K562 (cell line): ENCODE data around the gene SMAD7. TPM values are rescaled to one million over a fixed set of nuclear protein-coding genes. Genes with fewer than 3 reads are reported as not detected.
A peak's percentile ranks its signal among the peaks of the same experiment; 100 is the strongest.

Experiments used
- CBFA2T3 ChIP-seq: fragments of 450-650 bp; IDR thresholded peaks from 2 replicates; pipeline ENCODE4 v1.6.1; 2017
- CREB1 ChIP-seq, 2 experiments: sonication (generic) in 1 of 2; formaldehyde crosslinking in 1 of 2; IDR thresholded peaks; 2 replicates each; pipeline versions ENCODE4 v1.6.1 to v1.8.0; 2012 to 2022; ENCODE audit warnings: inconsistent platforms in 1 of 2, mild to moderate bottlenecking in 1 of 2, missing genetic modification reagents in 1 of 2, moderate library complexity in 1 of 2
- ELF1 ChIP-seq: fragments of 200-800 bp; sonication (Bioruptor generic); IDR thresholded peaks from 2 replicates; pipeline ENCODE4 v1.6.1; 2016; ENCODE audit warnings: missing genetic modification characterization, missing compliant biosample characterization
- ESRRA ChIP-seq: fragments of 450-650 bp; IDR thresholded peaks from 2 replicates; pipeline ENCODE4 v1.6.1; 2014; ENCODE audit warnings: low read depth, mild to moderate bottlenecking, moderate library complexity, borderline replicate concordance
- GABPB1 ChIP-seq: sonication (generic); formaldehyde crosslinking; IDR thresholded peaks from 2 replicates; pipeline ENCODE4 v1.8.0; 2022; ENCODE audit warnings: mild to moderate bottlenecking, missing genetic modification reagents
- GATAD2B ChIP-seq: fragments of 450-650 bp; IDR thresholded peaks from 2 replicates; pipeline ENCODE4 v1.6.1; 2017; ENCODE audit warnings: mild to moderate bottlenecking, borderline replicate concordance
- GTF2E2 ChIP-seq: fragments of 200-800 bp; sonication (Bioruptor generic); IDR thresholded peaks from 2 replicates; pipeline ENCODE4 v1.6.1; 2016; ENCODE audit warnings: missing genetic modification characterization, missing compliant biosample characterization
- MYNN ChIP-seq, 2 experiments: sonication (generic); formaldehyde crosslinking in 1 of 2; IDR thresholded peaks; 2 replicates each; pipeline versions ENCODE4 v1.5.0 to v1.6.1; 2016 to 2020; ENCODE audit warnings: antibody characterized with exemption in 1 of 2, missing genetic modification reagents in 1 of 2
- POLR2H ChIP-seq: IDR thresholded peaks from 2 replicates; pipeline ENCODE4 v1.6.1; 2016; ENCODE audit warnings: missing genetic modification characterization, low read depth, mild to moderate bottlenecking, control low read depth, missing compliant biosample characterization, moderate library complexity
- RBBP5 ChIP-seq: fragments of 200-600 bp; sonication (generic); IDR thresholded peaks from 2 replicates; pipeline ENCODE4 v1.6.1; 2012; ENCODE audit warnings: borderline replicate concordance, mild to moderate bottlenecking, low read length, control low read depth, inconsistent platforms; ENCODE audit not compliant: insufficient read depth, poor library complexity, severe bottlenecking
- SMAD4 ChIP-seq: fragments of 250-450 bp; sonication (Bioruptor Pico); conservative IDR thresholded peaks from 2 replicates; pipeline ENCODE4 v1.8.0; 2021; ENCODE audit warnings: inconsistent platforms, mild to moderate bottlenecking, moderate library complexity
- TAF1 ChIP-seq: IDR thresholded peaks from 2 replicates; pipeline ENCODE4 v1.6.1; 2011; ENCODE audit warnings: mild to moderate bottlenecking, low read length, moderate library complexity; ENCODE audit not compliant: insufficient read depth, control insufficient read depth, severe bottlenecking; ENCODE audit errors: extremely low read depth
- ZNF23 ChIP-seq: fragments of 250-450 bp; sonication (Bioruptor Pico); IDR thresholded peaks from 2 replicates; pipeline ENCODE4 v1.4.0; 2020; ENCODE audit warnings: mild to moderate bottlenecking
- polyA plus RNA-seq, 8 experiments: library from polyadenylated mRNA; depleted of rRNA in 4 of 8; stranded (reverse) in 5 of 8; unstranded in 3 of 8; fragments of >200 nt; fragmentation: Nextera tagmentation in 2 of 8; fragmentation: Illumina TruSeq in 1 of 8; extraction: Ambion mirVana in 2 of 8; extraction: Trizol in 1 of 8; gene quantifications; 2 replicates each; pipeline versions ENCODE4 v1.2.1 to v1.2.3, GENCODE V29; 2011 to 2014; ENCODE audit warnings: inconsistent platforms in 1 of 8, missing spikeins in 1 of 8
- total RNA-seq, 7 experiments: library from RNA; depleted of rRNA in 6 of 7; stranded (reverse); fragments of >200 nt in 6 of 7; fragmentation: Illumina TruSeq in 2 of 7; extraction: Trizol in 2 of 7; gene quantifications; 2 replicates each; pipeline versions ENCODE4 v1.2.1 to v1.2.3, GENCODE V29; 2011 to 2021; ENCODE audit warnings: low replicate concordance in 1 of 7
- TF ChIP-seq, protein P1 (sequence below): sonication (generic); formaldehyde crosslinking; IDR thresholded peaks from 2 replicates; pipeline ENCODE4 v1.8.0; 2022; ENCODE audit warnings: mild to moderate bottlenecking, missing genetic modification reagents, borderline replicate concordance
- TF ChIP-seq, protein P2 (sequence below): fragments of 450-650 bp; IDR thresholded peaks from 2 replicates; pipeline ENCODE4 v1.6.1; 2017; ENCODE audit warnings: antibody characterized with exemption
- TF ChIP-seq, protein P3 (sequence below): fragments of 250-450 bp; sonication (Bioruptor Pico); IDR thresholded peaks from 2 replicates; pipeline ENCODE4 v1.4.0; 2020; ENCODE audit warnings: mild to moderate bottlenecking
- TF ChIP-seq, protein P4 (sequence below): fragments of 450-650 bp; IDR thresholded peaks from 2 replicates; pipeline ENCODE4 v1.6.1; 2016; ENCODE audit warnings: mild to moderate bottlenecking

SMAD7 gene
- total and polyA plus RNA-seq, 9 of the 15 experiments (the other 6 are each of a cell fraction or from before 2014, with no cell fraction given), result 0.13 to 3.0 (median 1.6) TPM

DNA sequence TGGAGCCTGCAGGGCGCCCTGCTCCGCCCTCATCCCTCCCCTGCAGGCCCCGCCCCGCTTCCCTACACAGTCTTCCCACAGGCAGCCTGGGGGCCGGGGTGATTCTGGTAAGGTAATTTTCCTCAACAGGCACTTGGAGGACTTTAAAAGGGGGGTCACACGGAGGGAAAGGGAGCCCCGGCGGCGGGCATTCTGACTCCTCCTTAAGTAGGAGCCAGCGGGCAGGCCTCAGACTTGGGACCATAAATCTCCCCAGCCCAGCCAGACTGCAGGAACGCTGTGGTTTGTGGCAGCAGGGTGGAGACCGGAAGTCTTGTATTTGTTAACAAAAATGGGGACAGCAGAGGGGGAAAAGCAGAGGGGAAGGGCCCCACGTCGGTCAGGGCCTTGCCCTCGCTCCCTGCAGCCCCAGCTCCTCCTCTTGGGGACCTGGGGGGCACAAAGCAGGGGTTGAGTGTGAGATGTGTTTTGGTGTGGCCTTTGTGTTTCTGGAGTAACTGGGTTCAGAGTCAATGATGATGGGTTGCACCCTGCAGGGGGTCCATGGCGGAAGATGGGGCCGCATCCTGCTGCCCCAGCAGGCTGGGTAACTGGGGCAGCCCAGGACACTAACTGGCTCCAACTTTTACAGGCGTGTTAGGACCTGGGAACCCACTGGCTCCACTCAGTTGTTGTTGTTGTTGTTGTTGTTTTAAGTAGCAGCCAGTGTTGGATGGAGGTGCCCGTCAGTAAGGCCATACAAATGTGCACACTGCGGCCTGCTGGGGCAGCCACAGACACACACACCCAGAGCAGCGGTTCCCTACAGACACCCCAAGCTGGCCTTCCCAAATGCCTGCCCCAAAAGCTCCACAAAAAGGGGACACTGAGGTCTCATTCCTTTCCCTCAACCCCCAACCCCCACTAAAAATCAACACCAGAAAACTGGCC, 27.7 kb downstream of the SMAD7 start (continued):
- TF ChIP-seq ZNF23 (CRISPR knock-in tag) (no peak), GABPB1 (CRISPR knock-in tag) (0 out of 2 replicates have a peak, but pooled peaks have one; percentile 32), TAF1 (peak; percentile 15), POLR2H (tag) (no peak), SMAD4 (peak; percentile 81), GATAD2B (no peak), MYNN (IDR thresholded peaks at IDR 0.05) (no peak), MYNN (CRISPR knock-in tag; IDR thresholded peaks at IDR 0.05) (no peak), RBBP5 (peak; percentile 68), CBFA2T3 (peak; percentile 14; the same call in 1 of the 2 replicates), ELF1 (tag) (no peak; the same call in 1 of the 2 replicates), ESRRA (peak; percentile 44; the same call in 1 of the 2 replicates), CREB1 (IDR thresholded peaks at IDR 0.05) (no peak), CREB1 (CRISPR knock-in tag; IDR thresholded peaks at IDR 0.05) (no peak), GTF2E2 (tag) (no peak)
- TF ChIP-seq, protein P1, sequence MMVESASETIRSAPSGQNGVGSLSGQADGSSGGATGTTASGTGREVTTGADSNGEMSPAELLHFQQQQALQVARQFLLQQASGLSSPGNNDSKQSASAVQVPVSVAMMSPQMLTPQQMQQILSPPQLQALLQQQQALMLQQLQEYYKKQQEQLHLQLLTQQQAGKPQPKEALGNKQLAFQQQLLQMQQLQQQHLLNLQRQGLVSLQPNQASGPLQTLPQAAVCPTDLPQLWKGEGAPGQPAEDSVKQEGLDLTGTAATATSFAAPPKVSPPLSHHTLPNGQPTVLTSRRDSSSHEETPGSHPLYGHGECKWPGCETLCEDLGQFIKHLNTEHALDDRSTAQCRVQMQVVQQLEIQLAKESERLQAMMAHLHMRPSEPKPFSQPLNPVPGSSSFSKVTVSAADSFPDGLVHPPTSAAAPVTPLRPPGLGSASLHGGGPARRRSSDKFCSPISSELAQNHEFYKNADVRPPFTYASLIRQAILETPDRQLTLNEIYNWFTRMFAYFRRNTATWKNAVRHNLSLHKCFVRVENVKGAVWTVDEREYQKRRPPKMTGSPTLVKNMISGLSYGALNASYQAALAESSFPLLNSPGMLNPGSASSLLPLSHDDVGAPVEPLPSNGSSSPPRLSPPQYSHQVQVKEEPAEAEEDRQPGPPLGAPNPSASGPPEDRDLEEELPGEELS (CRISPR knock-in tag), result no peak
- TF ChIP-seq, protein P2, sequence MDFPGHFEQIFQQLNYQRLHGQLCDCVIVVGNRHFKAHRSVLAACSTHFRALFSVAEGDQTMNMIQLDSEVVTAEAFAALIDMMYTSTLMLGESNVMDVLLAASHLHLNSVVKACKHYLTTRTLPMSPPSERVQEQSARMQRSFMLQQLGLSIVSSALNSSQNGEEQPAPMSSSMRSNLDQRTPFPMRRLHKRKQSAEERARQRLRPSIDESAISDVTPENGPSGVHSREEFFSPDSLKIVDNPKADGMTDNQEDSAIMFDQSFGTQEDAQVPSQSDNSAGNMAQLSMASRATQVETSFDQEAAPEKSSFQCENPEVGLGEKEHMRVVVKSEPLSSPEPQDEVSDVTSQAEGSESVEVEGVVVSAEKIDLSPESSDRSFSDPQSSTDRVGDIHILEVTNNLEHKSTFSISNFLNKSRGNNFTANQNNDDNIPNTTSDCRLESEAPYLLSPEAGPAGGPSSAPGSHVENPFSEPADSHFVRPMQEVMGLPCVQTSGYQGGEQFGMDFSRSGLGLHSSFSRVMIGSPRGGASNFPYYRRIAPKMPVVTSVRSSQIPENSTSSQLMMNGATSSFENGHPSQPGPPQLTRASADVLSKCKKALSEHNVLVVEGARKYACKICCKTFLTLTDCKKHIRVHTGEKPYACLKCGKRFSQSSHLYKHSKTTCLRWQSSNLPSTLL, result no peak
- TF ChIP-seq, protein P3, sequence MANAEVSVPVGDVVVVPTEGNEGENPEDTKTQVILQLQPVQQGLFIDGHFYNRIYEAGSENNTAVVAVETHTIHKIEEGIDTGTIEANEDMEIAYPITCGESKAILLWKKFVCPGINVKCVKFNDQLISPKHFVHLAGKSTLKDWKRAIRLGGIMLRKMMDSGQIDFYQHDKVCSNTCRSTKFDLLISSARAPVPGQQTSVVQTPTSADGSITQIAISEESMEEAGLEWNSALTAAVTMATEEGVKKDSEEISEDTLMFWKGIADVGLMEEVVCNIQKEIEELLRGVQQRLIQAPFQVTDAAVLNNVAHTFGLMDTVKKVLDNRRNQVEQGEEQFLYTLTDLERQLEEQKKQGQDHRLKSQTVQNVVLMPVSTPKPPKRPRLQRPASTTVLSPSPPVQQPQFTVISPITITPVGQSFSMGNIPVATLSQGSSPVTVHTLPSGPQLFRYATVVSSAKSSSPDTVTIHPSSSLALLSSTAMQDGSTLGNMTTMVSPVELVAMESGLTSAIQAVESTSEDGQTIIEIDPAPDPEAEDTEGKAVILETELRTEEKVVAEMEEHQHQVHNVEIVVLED (CRISPR knock-in tag), result no peak
- TF ChIP-seq, protein P4, sequence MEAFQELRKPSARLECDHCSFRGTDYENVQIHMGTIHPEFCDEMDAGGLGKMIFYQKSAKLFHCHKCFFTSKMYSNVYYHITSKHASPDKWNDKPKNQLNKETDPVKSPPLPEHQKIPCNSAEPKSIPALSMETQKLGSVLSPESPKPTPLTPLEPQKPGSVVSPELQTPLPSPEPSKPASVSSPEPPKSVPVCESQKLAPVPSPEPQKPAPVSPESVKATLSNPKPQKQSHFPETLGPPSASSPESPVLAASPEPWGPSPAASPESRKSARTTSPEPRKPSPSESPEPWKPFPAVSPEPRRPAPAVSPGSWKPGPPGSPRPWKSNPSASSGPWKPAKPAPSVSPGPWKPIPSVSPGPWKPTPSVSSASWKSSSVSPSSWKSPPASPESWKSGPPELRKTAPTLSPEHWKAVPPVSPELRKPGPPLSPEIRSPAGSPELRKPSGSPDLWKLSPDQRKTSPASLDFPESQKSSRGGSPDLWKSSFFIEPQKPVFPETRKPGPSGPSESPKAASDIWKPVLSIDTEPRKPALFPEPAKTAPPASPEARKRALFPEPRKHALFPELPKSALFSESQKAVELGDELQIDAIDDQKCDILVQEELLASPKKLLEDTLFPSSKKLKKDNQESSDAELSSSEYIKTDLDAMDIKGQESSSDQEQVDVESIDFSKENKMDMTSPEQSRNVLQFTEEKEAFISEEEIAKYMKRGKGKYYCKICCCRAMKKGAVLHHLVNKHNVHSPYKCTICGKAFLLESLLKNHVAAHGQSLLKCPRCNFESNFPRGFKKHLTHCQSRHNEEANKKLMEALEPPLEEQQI, result no peak
